Measurements from ENCODE around the gene HPN. TPM values are rescaled to one million over a fixed set of nuclear protein-coding genes. Genes with fewer than 3 reads are reported as not detected.

Gene HPN
- polyA plus RNA-seq, 3 donors: 0.05 TPM; not detected in 2

GRCh38 chr19:35106291-35106583 lies 64.7 kb downstream of the HPN start:
- no peak overlapping the region for H3K4me2 ChIP-seq (replicated peaks; ENCODE audit: extremely low read depth, low read length, poor library complexity, severe bottlenecking)
- H3K27me3 ChIP-seq (ENCODE audit: control insufficient read depth in 2 of 2, insufficient read depth in 2 of 2, low read length in 2 of 2): no peaks in the 10 kb centered on the region
- 96% methylated on average over 9 of the region's 9 CpGs for WGBS (ENCODE audit: insufficient coverage)
- H3K4me1 ChIP-seq (ENCODE audit: control insufficient read depth in 1 of 2, insufficient read depth in 2 of 2, low read length in 2 of 2): no peaks in the 10 kb centered on the region
- Mint-ChIP-seq H3K4me3 (no peak overlapping the region), H3K36me3 (no peaks in the 10 kb centered on the region), H3K9me3 (peaks cover 0 to 9% (median 2%) of the 10 kb centered on the region in 7 donors), H3K27ac (peak overlapping the region in 1 of 7 donors; percentile 72), H3K4me1 (no peaks in the 10 kb centered on the region), H3K27me3 (ENCODE audit: low read depth in 3 of 3) (peaks cover 4 to 11% (median 5%) of the 10 kb centered on the region in 3 donors)
- H3K9ac ChIP-seq (ENCODE audit: insufficient read depth, low read length, poor library complexity, severe bottlenecking): no peak overlapping the region
- no peaks in the 10 kb centered on the region for H3K36me3 ChIP-seq (replicated peaks in 1 of 2; ENCODE audit: control insufficient read depth in 1 of 2, insufficient read depth in 2 of 2, low read length in 2 of 2)
- intact Hi-C loops (cut with micrococcal nuclease): no loop called here
- no peak overlapping the region for H3K27ac ChIP-seq (ENCODE audit: low read depth in 1 of 2, low read length in 2 of 2)
- TF ChIP-seq CTCF (IDR thresholded peaks at IDR 0.05): no peak
- peaks cover 12 to 17% of the 10 kb centered on the region in 2 donors for H3K9me3 ChIP-seq (replicated peaks in 1 of 2; ENCODE audit: control insufficient read depth in 1 of 2, insufficient read depth in 1 of 2, low read length in 2 of 2)
- no peaks in the 10 kb centered on the region for H4K20me1 ChIP-seq (ENCODE audit: insufficient read depth, low read length)
- no peak overlapping the region for H2AFZ ChIP-seq (ENCODE audit: insufficient read depth, low read depth, low read length, poor library complexity, severe bottlenecking)
- no peaks in the 10 kb centered on the region for H3K79me2 ChIP-seq (ENCODE audit: insufficient read depth, low read length)
- H3K4me3 ChIP-seq (replicated peaks in 1 of 3; ENCODE audit: low read depth in 2 of 3, low read length in 3 of 3): no peak overlapping the region
- no peak for DNase-seq

- Histone ChIP-seq H3K4me3 (replicated peaks in 1 of 3; ENCODE audit: low read depth in 2 of 3, low read length in 3 of 3) (no peak overlapping the region), H3K4me2 (replicated peaks; ENCODE audit: extremely low read depth, low read length, poor library complexity, severe bottlenecking) (no peak overlapping the region), H3K79me2 (ENCODE audit: insufficient read depth, low read length) (no peaks in the 10 kb centered on the region), H2AFZ (ENCODE audit: insufficient read depth, low read depth, low read length, poor library complexity, severe bottlenecking) (no peak overlapping the region), H3K36me3 (replicated peaks in 1 of 2; ENCODE audit: control insufficient read depth in 1 of 2, insufficient read depth in 2 of 2, low read length in 2 of 2) (no peaks in the 10 kb centered on the region), H3K9ac (ENCODE audit: insufficient read depth, low read length, poor library complexity, severe bottlenecking) (no peak overlapping the region), H4K20me1 (ENCODE audit: insufficient read depth, low read length) (no peaks in the 10 kb centered on the region), H3K9me3 (replicated peaks in 1 of 2; ENCODE audit: control insufficient read depth in 1 of 2, insufficient read depth in 1 of 2, low read length in 2 of 2) (peaks cover 12 to 17% of the 10 kb centered on the region in 2 donors), H3K27me3 (ENCODE audit: control insufficient read depth in 2 of 2, insufficient read depth in 2 of 2, low read length in 2 of 2) (no peaks in the 10 kb centered on the region), H3K4me1 (ENCODE audit: control insufficient read depth in 1 of 2, insufficient read depth in 2 of 2, low read length in 2 of 2) (no peaks in the 10 kb centered on the region), H3K27ac (ENCODE audit: low read depth in 1 of 2, low read length in 2 of 2) (no peak overlapping the region)
- intact Hi-C loops (cut with micrococcal nuclease): no loop called here
- Mint-ChIP-seq H3K27ac (no peak overlapping the region), H3K9me3 (peaks cover 0 to 9% (median 2%) of the 10 kb centered on the region in 7 donors), H3K4me1 (no peaks in the 10 kb centered on the region), H3K36me3 (no peaks in the 10 kb centered on the region), H3K4me3 (no peak overlapping the region), H3K27me3 (ENCODE audit: low read depth in 3 of 3) (peaks cover 4 to 11% (median 5%) of the 10 kb centered on the region in 3 donors)
- WGBS (ENCODE audit: insufficient coverage): no CpG with 5 or more reads among the region's 2 CpGs
- TF ChIP-seq CTCF (IDR thresholded peaks at IDR 0.05): no peak
- no peak for DNase-seq
Measured at GRCh38 chr19:35106898-35107541, 65.5 kb downstream of the HPN start.
